Measurements from ENCODE around the gene MYO3B.
"Not testable (repeated sequence)": the region's sequence is repeated elsewhere in the genome, so short reads cannot be mapped to it uniquely, and the experiment has no call there.

MYO3B gene

DNA sequence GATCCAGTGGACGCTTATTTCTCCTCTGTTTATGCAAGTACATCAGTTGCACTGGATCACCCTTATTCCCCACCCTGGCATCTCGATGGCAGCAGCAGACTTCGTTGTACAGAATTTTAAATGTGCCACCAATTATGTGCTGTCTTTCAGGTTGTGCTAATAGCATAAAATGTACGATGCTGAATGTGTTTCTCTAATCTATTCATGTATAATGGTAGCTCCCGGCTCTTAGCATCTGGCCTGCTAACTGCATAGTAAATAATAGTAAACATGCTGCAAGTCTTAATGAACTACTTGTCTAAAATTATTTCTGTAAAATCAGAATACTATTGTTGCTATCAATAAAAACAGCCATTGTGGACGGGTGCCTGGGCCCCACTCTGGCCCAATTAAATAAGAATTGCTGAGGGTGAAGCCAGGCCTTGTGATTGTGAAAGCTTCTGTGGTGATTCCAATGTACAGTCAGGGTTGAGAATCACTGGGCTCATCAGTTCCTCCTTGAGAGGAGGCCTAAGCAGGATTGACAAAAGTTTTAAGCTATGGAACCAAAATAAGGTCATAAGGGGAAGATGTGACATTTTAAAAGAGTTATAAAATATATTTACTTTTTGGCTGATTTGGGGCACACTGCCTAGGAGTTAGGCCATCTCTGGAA, 14.4 kb upstream of the MYO3B start:
- DNase-seq = no peak

DNA sequence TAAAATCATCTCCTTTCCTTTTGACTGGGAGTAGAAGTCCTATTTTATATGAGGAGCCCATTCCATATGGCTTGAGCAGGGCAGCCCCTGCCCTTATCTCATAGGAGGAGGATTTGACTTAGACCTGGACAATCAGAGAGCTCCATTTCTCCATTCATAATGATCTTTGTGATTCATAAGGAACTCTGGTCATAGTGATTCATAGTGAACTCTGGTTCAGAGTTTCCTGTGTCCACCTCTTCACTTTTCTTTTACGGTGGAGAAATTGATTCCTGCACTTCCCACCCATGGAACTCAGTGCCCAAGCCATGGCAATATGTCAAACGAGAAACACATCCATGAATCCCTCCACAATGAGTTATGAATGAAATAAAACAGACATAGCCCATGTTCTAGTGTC, 12.8 kb upstream of the MYO3B start:
- DNase-seq = no peak

- DNase-seq = no peak
Observed at GRCh38 chr2:170166735-170167134, 11.2 kb upstream of the MYO3B start.

DNA sequence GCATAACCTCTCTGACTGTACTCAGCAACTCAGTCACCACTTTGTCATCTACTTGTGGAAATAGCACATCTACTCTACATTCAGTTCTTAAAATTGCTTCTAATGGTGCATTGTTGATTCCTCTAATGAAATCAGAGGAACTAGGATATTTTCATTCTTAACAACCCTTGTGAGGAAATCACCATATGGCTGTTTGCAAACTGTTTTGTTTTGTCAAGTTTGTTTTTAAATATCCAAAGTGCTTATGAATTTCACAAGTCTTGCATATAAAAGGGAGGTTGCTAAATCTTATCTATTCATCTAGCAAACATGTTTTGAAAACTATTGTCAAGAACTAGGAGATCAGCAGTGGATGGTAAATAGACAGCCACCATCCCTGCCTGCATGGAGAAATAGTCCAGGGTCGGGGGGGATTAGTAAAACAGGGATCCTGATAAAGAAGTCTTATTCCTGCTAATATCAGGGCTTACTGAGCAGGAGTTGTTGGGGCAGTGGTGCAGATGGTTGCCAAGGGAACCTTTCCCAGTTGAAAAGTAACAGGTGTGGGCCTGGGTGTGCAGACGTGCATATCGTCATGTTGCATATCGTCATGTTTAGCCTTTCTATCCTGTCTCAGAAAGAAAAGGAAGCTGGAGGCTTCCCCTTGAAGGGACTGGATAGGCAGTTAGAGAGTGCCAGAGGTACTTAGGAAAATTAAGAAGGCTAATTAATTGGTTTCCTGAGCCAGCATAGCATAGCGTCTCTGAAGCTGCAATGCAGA, 7.5 kb upstream of the MYO3B start:
- DNase-seq = no peak

- DNase-seq = no peak
Observed at GRCh38 chr2:170176212-170176611, 1.7 kb upstream of the MYO3B start.

DNA sequence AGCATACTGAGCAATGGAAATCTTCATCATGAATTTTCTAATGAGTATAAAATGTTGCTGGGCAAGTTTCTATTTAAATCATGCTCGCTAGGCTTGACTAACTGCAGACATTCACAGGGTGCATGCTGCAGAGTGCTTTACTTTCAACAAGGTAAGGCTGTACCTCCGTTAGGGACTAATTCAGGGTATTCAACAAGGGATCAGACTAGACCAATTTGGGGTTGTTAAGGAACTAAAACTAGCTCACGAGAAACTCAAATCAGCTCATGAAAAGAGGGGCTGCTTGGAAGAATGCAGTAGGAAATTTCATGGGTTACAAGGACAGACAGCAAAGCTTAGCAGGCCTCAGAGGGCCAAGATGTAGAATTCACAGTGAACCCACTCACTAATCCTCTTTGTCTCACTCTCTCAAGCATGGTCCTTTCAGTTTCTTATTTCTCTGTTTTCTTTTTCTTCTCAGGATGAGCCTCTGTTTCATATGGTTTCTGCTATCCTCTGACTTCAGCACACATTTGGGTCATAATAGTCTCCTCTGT, 2.2 kb downstream of the MYO3B start:
- no peak for DNase-seq

DNA sequence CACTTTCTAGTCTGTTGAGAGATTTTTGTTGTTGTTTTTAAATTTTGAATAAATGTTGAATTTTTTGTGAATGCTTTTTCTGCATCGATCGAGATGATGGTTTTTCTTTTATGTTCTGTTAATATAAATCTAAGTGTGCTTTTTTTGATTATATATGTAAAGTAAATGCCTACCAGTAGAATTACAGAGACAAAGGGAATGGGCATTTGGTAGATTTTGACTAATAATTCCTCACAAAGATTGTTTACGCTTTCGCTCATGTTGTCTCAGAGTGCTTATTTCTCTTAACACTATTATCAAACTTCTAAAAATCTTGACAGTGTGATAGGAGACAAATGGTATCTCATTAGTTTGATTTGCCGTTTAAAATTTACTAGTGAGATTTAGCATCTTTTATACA, 3.7 kb downstream of the MYO3B start:
- no peak for DNase-seq

DNA sequence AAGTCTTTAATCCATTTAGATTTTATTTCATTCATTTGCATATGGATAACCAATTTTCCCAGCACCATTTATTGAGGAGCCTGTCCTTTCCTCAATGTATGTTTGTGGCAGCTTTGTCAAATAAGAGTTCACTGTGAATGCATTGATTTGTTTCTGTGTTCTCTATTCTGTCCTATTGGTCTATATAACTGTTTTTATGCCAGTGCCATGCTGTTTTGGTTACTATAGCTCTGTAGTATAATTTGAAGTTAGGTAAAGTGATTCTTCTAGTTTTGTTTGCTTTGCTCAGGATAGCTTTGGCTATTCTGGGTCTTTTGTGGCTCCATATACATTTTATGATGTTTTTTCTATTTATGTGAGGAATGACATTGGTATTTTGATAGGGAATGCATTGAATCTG, 7.4 kb downstream of the MYO3B start:
- DNase-seq = no peak

DNA sequence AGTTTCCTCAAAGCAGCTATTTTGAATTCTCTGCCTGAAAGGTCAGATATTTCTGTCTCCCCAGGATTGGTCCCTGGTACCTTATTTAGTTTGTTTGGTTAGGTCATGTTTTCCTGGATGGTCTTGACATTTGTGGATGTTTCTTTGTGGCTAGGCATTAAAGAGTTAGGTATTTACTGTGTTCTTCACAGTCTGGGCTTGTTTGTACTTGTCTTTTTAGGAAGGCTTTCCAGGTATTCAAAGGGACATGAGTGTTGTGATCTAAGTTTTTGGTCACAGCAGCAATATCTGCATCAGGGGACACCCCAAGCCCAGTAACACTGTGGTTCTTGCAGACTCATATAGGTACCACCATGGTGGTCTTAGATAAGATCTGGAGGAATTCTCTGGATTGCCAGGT, 11.8 kb downstream of the MYO3B start:
- DNase-seq = no peak

DNA sequence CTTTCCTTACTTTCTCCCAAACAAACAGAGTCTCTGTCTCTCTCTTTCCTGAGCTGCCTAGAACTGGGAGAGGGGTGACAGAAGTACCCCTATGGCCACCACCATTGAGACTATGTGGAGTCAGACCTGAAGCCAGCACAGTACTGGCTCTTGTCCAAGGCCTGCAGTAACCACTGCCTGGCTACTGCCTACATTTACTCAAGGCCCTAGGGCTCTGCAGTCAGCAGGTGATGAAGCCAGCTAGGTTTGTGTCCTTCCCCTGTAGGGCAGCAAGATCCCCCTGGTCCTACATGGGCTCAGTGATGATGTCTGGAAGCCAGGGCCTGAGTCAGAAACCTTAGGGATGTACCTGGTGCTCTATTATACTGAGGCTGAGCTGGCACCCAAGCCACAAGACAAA, 12.2 kb downstream of the MYO3B start:
- DNase-seq = no peak

- no peak for DNase-seq
Observed at GRCh38 chr2:170191166-170191866, 13.4 kb downstream of the MYO3B start.

DNA sequence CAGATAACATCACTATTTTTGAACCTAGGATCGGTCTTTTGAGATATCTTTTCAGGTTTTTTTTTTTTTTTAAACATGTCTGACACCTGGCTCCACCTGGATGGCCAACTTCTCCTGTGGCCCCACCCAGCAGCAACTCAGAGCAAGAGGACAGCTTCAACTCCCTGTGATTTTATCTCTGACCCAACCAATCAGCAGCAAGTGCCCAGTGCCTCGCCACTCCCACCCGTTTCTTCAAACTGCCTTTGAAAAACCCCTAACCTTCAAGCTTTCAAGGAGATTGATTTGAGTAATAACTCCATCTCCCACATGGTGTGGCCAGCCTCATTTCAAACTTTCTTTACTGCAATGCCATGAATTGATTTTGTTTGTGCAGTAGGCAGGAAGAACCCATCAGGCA, 19.0 kb downstream of the MYO3B start:
- DNase-seq = no peak

GRCh38 chr2:170201275-170201674, 23.3 kb downstream of the MYO3B start:
- no peak for DNase-seq

DNA sequence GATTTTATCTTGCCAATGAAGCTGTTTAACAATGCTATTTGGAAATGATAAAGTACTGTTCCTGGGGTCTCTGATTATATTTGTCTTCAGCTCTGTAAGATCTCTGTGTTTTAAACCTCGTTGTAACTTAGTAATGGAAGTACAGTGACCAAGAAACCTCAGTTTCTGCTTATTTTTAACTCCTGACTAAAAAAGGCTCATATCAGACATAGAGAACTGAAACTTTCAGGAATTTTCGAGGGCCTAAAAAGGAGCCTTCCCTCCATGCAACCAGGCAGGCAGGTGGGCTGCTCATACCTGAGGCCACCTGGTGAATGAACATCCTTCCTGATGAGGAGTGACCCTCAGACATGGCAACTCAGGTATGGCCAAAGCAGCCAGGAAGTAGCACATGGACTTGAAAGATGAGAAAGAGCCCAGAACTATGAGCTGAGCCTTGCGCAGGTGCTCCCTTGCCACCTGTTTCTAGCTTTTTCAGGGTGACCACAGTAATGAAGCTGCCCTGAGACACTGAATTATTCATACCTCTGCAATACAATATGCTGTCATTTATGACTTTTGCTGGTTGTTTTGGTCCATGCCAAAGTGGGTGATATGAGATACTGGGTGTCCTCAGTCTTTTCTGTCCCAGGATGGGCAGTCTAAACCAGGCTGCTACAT, 23.9 kb downstream of the MYO3B start:
- DNase-seq = no peak

GRCh38 chr2:170202437-170202836, 24.5 kb downstream of the MYO3B start:
- DNase-seq = no peak

- no peak for DNase-seq
Observed at GRCh38 chr2:170204298-170204951, 26.5 kb downstream of the MYO3B start.

GRCh38 chr2:170206246-170206645, 28.3 kb downstream of the MYO3B start:
- no peak for DNase-seq

- no peak for DNase-seq
Observed at GRCh38 chr2:170206805-170207407, 29.0 kb downstream of the MYO3B start.

DNA sequence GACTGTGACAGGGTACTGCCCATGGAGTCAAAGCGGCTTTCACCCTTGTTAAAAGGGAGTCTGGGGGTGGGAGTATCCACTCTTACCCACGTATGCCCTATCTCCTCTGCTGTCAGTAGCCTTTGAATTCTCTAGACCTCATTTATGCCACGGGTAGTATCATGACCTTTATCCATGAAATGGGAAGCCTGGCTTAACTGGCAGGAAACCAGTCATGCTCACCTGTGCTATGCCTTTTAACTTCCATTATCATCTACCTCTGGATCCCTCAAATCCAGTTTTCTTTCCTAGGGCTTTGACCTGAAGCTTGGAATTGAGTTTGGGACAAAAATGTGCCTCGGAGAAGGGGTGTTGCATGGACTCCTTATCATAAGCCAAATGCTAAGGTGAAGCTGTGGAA, 30.0 kb downstream of the MYO3B start:
- DNase-seq = no peak

DNA sequence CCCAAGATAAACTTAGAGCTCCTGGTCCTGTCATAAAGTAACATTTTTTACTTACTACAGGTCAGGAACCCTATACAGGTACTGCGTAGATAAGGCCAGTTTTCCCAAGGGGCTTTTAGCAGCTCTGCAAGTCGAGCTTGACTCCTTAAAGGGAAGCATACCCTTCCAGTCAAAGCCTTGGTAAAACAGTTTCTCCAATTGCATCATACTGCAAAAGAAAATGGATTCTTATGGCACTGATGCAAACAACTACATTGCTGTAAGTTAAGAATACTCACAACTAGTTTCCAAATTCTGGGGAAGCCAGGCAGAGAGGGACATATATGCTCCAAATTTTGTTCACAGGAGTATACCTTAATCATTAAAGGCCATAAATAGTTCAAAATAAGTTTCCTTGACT, 31.0 kb downstream of the MYO3B start:
- DNase-seq = no peak

DNA sequence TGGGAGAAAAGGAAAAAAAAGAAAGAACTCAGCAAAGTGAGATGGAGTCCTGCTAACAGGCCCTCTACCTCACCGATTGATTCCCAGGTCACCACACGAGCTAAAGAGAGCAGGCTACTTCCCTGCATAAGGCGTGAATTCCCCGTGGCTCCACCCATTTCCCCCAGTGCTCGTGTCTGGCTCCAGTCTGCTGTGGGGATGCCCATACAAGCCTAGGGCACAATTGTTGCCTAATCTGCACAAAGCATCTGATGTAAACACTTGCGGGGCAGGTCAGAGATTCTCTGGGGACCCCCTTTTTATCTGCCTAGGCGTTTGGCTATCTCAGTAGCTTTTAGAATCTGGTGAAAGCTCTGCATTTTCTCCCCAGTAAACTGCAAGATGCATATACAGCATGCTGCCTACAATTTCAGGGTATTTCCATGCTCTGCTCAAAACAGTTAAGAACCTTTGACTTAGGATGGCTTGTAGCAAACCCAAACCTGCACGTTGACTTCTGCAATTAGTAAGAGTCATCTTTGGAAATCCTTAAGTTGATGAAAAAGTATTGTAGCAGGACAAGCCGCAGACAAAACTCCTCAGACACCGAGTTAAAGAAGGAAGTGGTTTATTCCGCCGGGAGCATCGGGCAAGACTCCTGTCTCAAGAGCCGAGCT, 34.8 kb downstream of the MYO3B start:
- no peak for DNase-seq

- not testable (repeated sequence) for DNase-seq
Observed at GRCh38 chr2:170213281-170213625, 35.3 kb downstream of the MYO3B start.
